K562 (cell line): ENCODE data around the gene PPIF. TPM values are rescaled to one million over a fixed set of nuclear protein-coding genes. Genes with fewer than 3 reads are reported as not detected.

ENCODE experiments used
- BHLHE40 ChIP-seq: IDR thresholded peaks from 2 replicates; pipeline ENCODE4 v1.6.1; 2011; ENCODE audit warnings: low read length, improper control_type of control experiment
- MAZ ChIP-seq, 2 experiments: fragments of 450-650 bp in 1 of 2; sonication (generic) in 1 of 2; formaldehyde crosslinking; IDR thresholded peaks in 1 of 2; conservative IDR thresholded peaks in 1 of 2; 2 replicates each; pipeline versions ENCODE4 v1.4.0 to v1.5.0; 2020; ENCODE audit warnings: mild to moderate bottlenecking in 1 of 2, missing genetic modification reagents in 1 of 2
- MED1 ChIP-seq: sonication (generic); formaldehyde crosslinking; IDR thresholded peaks from 2 replicates; pipeline ENCODE4 v1.8.1; 2023; ENCODE audit warnings: missing genetic modification reagents, borderline replicate concordance
- MYC ChIP-seq, 2 experiments: fragments of 250-450 bp in 1 of 2; sonication (Bioruptor Pico) in 1 of 2; IDR thresholded peaks; 2 replicates each; pipeline versions ENCODE4 v1.5.1 to v1.6.1; 2012 to 2021; ENCODE audit warnings: low read depth in 2 of 2, borderline replicate concordance in 1 of 2, improper control_type of control experiment in 1 of 2, low read length in 1 of 2, mild to moderate bottlenecking in 1 of 2, moderate library complexity in 1 of 2
- MYNN ChIP-seq, 2 experiments: sonication (generic); formaldehyde crosslinking in 1 of 2; IDR thresholded peaks; 2 replicates each; pipeline versions ENCODE4 v1.5.0 to v1.6.1; 2016 to 2020; ENCODE audit warnings: antibody characterized with exemption in 1 of 2, missing genetic modification reagents in 1 of 2
- PHF20 ChIP-seq: fragments of 450-650 bp; IDR thresholded peaks from 2 replicates; pipeline ENCODE4 v1.6.1; 2018; ENCODE audit not compliant: partially characterized antibody
- TEAD1 ChIP-seq, 2 experiments: fragments of 450-650 bp in 1 of 2; sonication (generic) in 1 of 2; formaldehyde crosslinking; IDR thresholded peaks; 2 replicates each; pipeline versions ENCODE4 v1.4.0 to v1.8.0; 2020 to 2022; ENCODE audit warnings: mild to moderate bottlenecking in 2 of 2, missing genetic modification reagents in 1 of 2
- TEAD2 ChIP-seq: fragments of 450-650 bp; IDR thresholded peaks from 2 replicates; pipeline ENCODE4 v1.6.1; 2016; ENCODE audit warnings: missing genetic modification characterization, control low read depth, missing compliant biosample characterization
- ZNF384 ChIP-seq: IDR thresholded peaks from 2 replicates; pipeline ENCODE4 v1.6.1; 2012; ENCODE audit warnings: low read depth, low read length, improper control_type of control experiment
- ZNF408 ChIP-seq: fragments of 250-450 bp; sonication (Bioruptor Pico); IDR thresholded peaks from 2 replicates; pipeline ENCODE4 v1.4.0; 2020; ENCODE audit warnings: low read depth, mild to moderate bottlenecking, moderate library complexity
- ZNF707 ChIP-seq: fragments of 250-450 bp; sonication (Bioruptor Pico); conservative IDR thresholded peaks from 2 replicates; pipeline ENCODE4 v1.8.0; 2022; ENCODE audit warnings: inconsistent platforms, mild to moderate bottlenecking, moderate library complexity
- ZNF778 ChIP-seq: fragments of 450-650 bp; formaldehyde crosslinking; IDR thresholded peaks from 2 replicates; pipeline ENCODE4 v1.4.0; 2020; ENCODE audit warnings: mild to moderate bottlenecking, moderate library complexity
- polyA plus RNA-seq, 8 experiments: library from polyadenylated mRNA; depleted of rRNA in 4 of 8; stranded (reverse) in 5 of 8; unstranded in 3 of 8; fragments of >200 nt; fragmentation: Nextera tagmentation in 2 of 8; fragmentation: Illumina TruSeq in 1 of 8; extraction: Ambion mirVana in 2 of 8; extraction: Trizol in 1 of 8; gene quantifications; 2 replicates each; pipeline versions ENCODE4 v1.2.1 to v1.2.3, GENCODE V29; 2011 to 2014; ENCODE audit warnings: inconsistent platforms in 1 of 8, missing spikeins in 1 of 8
- total RNA-seq, 7 experiments: library from RNA; depleted of rRNA in 6 of 7; stranded (reverse); fragments of >200 nt in 6 of 7; fragmentation: Illumina TruSeq in 2 of 7; extraction: Trizol in 2 of 7; gene quantifications; 2 replicates each; pipeline versions ENCODE4 v1.2.1 to v1.2.3, GENCODE V29; 2011 to 2021; ENCODE audit warnings: low replicate concordance in 1 of 7
- TF ChIP-seq, protein P1 (sequence below): fragments of 250-450 bp; sonication (Bioruptor Pico); IDR thresholded peaks from 2 replicates; pipeline ENCODE4 v1.5.0; 2021; ENCODE audit warnings: mild to moderate bottlenecking, moderate library complexity
- TF ChIP-seq, protein P2 (sequence below): IDR thresholded peaks from 2 replicates; pipeline ENCODE4 v1.6.1; 2011; ENCODE audit warnings: borderline replicate concordance, low read depth, mild to moderate bottlenecking, moderate library complexity, low read length; ENCODE audit not compliant: insufficient read depth, poor library complexity, severe bottlenecking
- TF ChIP-seq, protein P3 (sequence below), 3 experiments: IDR thresholded peaks in 2 of 3; conservative IDR thresholded peaks in 1 of 3; 2 replicates each; pipeline ENCODE4 v1.5.1; 2011 to 2012; ENCODE audit warnings: low read length in 3 of 3, mild to moderate bottlenecking in 3 of 3, control low read depth in 2 of 3, improper control_type of control experiment in 1 of 3, inconsistent platforms in 1 of 3, low read depth in 1 of 3, mixed read lengths in 1 of 3, moderate library complexity in 1 of 3; ENCODE audit not compliant: insufficient read depth in 2 of 3
- TF ChIP-seq, protein P4 (sequence below): sonication (generic); formaldehyde crosslinking; IDR thresholded peaks from 2 replicates; pipeline ENCODE4 v1.9.0; 2022; ENCODE audit warnings: mild to moderate bottlenecking, missing genetic modification reagents

Gene PPIF
- total and polyA plus RNA-seq, 9 of the 15 experiments (the other 6 are each of a cell fraction or from before 2014, with no cell fraction given): 40.9 to 287 (median 117) TPM

DNA sequence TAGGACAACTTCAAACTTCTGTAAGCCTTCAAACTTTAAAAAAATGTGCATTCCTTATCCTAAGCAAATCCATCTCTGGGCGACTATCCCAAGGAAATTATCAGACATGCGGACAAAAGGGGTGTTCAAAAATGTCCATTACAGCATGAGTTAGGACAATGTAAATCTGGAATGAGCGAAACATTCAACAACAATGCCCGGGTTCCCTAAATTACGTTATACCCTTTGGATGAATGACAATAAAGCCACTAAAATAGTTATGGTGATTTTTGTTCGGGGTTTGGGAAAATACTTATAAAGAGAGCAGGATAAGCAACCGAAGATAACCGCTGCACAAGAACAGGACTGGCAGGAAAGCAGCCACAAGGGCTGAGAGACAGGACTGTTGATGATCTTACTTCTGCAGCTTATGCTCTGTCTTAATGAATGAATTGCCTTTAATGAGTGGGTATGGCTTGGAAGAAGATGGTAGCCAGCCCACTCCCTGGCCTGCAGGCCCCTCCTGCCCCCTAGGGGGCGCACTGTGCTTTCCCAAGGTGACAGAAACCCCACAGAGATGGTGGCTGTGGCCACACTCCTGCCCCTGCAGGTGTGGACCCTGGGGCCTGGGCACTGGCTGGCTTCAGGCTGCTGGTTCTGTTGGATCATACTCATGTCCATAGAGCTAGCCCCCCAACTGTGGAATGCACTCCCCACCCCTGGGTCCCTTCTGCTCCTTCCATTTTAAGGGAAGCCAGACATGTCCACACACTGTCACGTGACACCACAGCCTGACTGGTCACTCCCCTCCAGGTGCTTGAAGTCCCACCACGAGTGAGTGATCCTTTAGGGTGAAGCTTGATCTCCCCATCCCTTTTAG is 53.1 kb downstream of the PPIF start (continued):
- TF ChIP-seq, protein P1, sequence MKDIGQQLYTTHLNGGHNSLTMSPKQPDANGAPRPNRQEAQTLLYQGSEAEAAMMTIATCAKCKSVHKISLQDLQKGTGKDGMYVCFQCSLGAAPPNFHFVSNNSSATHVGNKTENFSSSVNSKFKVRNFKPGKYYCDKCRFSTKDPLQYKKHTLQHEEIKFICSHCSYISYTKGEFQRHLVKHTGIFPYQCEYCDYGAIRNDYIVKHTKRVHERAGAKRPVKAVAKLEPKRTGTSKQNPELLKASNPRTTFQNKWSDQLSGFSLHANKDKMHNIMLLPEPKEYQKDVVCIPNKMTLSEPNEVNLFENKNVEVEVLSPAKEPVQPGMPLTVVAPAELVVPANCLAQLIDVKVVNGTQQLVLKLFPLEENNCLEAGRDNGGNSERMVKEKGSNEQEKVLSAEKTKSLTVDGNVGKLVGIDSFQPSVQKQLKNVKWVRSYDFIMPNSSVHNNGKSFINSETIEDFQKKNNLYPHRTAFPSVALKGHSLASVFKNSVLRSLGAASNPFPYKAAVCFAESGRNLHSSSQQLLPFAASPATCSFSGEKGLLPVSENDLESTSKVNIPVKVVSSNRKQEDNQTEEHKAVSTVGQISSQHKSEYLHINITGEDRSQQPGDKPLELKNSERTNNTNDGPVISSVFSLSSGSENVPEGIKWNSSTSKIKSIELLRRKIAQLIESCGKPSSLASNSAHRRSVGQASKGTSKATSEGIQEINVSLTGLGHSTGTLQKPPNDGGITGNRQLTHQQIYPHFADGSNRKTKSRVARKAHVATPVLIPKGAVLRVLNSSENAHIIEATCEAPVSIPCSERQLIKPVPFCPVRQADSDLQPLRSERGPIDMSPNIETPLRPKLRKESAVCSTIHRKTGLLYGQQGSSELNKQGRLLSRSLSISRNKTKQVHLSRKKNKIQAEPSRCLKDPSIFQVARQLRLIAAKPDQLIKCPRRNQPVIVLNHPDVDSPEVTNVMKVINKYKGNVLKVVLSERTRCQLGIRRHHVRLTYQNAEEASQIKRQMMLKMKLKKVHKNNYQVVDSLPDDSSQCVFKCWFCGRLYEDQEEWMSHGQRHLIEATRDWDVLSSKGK: no peak
- TF ChIP-seq ZNF707 (CRISPR knock-in tag) (no peak), MYNN (IDR thresholded peaks at IDR 0.05) (0 out of 2 replicates have a peak, but pooled peaks have one; percentile 53), MYNN (CRISPR knock-in tag; IDR thresholded peaks at IDR 0.05) (no peak), ZNF408 (CRISPR knock-in tag) (no peak), MAZ (CRISPR knock-in tag; conservative IDR thresholded peaks at IDR 0.05 in 1 of 2, IDR thresholded peaks at IDR 0.05 in 1 of 2) (peak; percentile 21 to 62; a peak in 1 of 4 replicates), TEAD2 (tag) (no peak), MED1 (CRISPR knock-in tag) (no peak), TEAD1 (CRISPR knock-in tag; IDR thresholded peaks at IDR 0.05) (peak in 1 of 2 experiments; percentile 43; a peak in 1 of 4 replicates), ZNF778 (CRISPR knock-in tag) (no peak), PHF20 (no peak), BHLHE40 (peak; percentile 25; the same call in 1 of the 2 replicates), ZNF384 (peak; percentile 56; the same call in 1 of the 2 replicates), MYC (IDR thresholded peaks at IDR 0.05; ENCODE audit: low read depth, low read length) (no peak), MYC (CRISPR knock-in tag; IDR thresholded peaks at IDR 0.05; ENCODE audit: borderline replicate concordance, low read depth) (peak; percentile 26; the same call in 1 of the 2 replicates)
- TF ChIP-seq, protein P2, sequence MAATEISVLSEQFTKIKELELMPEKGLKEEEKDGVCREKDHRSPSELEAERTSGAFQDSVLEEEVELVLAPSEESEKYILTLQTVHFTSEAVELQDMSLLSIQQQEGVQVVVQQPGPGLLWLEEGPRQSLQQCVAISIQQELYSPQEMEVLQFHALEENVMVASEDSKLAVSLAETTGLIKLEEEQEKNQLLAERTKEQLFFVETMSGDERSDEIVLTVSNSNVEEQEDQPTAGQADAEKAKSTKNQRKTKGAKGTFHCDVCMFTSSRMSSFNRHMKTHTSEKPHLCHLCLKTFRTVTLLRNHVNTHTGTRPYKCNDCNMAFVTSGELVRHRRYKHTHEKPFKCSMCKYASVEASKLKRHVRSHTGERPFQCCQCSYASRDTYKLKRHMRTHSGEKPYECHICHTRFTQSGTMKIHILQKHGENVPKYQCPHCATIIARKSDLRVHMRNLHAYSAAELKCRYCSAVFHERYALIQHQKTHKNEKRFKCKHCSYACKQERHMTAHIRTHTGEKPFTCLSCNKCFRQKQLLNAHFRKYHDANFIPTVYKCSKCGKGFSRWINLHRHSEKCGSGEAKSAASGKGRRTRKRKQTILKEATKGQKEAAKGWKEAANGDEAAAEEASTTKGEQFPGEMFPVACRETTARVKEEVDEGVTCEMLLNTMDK: peak; percentile 91
- TF ChIP-seq, protein P3, sequence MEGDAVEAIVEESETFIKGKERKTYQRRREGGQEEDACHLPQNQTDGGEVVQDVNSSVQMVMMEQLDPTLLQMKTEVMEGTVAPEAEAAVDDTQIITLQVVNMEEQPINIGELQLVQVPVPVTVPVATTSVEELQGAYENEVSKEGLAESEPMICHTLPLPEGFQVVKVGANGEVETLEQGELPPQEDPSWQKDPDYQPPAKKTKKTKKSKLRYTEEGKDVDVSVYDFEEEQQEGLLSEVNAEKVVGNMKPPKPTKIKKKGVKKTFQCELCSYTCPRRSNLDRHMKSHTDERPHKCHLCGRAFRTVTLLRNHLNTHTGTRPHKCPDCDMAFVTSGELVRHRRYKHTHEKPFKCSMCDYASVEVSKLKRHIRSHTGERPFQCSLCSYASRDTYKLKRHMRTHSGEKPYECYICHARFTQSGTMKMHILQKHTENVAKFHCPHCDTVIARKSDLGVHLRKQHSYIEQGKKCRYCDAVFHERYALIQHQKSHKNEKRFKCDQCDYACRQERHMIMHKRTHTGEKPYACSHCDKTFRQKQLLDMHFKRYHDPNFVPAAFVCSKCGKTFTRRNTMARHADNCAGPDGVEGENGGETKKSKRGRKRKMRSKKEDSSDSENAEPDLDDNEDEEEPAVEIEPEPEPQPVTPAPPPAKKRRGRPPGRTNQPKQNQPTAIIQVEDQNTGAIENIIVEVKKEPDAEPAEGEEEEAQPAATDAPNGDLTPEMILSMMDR (IDR thresholded peaks at IDR 0.05 in 2 of 3, conservative IDR thresholded peaks at IDR 0.05 in 1 of 3; ENCODE audit: insufficient read depth in 2 of 3, low read depth in 1 of 3, low read length in 3 of 3): peak; percentile 91 to 98 (median 93)
- TF ChIP-seq, protein P4, sequence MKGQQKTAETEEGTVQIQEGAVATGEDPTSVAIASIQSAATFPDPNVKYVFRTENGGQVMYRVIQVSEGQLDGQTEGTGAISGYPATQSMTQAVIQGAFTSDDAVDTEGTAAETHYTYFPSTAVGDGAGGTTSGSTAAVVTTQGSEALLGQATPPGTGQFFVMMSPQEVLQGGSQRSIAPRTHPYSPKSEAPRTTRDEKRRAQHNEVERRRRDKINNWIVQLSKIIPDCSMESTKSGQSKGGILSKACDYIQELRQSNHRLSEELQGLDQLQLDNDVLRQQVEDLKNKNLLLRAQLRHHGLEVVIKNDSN (CRISPR knock-in tag): peak; percentile 82
